Measurements from ENCODE around the gene PRKCE. TPM values are rescaled to one million over a fixed set of nuclear protein-coding genes. Genes with fewer than 3 reads are reported as not detected.

The PRKCE gene
- total RNA-seq, 1 donor from 2014 or later: 19.3 TPM

DNA sequence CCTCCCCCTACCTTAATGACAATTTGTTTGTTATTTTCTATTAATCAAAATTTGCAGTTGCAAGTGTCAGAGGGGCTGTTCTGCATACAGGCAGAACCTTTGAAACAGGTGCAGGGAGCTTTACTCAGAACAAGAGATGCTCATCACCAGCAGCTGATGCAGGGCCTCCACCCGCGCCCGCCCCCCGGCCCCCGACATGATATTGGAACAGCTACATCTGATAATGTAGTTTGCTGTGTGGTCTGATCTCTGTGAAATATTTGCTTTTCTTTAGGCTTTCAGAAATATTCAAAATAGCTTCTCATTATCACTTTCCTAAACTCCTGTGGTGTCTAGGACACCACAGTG, 130.0 kb downstream of the PRKCE start:
- DNase-seq: no peak

DNA sequence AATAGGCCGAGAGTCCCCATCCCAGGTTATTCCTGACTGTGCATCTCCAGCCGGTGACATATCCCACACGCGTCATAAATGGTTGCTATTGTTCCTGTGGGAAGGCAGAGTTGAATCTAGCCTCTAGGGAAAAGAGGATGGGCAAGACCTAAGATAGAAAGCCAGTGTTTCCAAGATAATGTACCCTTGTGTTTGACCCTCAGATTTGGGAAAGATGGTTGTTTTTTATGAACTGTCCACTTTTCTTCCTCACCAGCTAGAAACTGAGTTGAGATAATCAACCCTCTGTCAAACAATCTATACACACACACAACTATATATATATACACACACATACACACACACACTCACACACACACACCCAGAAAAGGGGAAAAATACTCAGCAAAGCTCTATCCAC, 131.0 kb downstream of the PRKCE start:
- DNase-seq: peak; percentile 10

DNA sequence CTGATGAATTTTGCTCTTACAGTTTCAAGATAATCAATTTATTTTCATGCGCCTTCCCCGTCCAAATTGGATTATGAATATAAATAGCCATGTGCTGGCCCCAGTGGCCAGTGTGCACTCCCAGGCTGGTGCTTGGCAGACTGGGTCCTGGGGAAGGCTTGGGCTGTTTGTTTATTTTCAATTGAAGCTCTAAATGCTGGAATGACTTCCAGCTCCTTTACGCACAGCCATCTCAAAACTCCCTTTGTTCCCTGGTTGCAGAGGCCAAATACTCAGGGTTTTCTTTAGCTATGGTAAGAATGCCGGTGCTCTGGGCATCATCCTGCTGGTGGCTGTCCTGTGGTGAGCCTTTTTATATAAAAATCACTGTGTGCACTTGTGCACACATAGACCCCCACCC, 131.5 kb downstream of the PRKCE start:
- DNase-seq: no peak

GRCh38 chr2:45786030-45786835, 134.8 kb downstream of the PRKCE start:
- no peak for DNase-seq

DNA sequence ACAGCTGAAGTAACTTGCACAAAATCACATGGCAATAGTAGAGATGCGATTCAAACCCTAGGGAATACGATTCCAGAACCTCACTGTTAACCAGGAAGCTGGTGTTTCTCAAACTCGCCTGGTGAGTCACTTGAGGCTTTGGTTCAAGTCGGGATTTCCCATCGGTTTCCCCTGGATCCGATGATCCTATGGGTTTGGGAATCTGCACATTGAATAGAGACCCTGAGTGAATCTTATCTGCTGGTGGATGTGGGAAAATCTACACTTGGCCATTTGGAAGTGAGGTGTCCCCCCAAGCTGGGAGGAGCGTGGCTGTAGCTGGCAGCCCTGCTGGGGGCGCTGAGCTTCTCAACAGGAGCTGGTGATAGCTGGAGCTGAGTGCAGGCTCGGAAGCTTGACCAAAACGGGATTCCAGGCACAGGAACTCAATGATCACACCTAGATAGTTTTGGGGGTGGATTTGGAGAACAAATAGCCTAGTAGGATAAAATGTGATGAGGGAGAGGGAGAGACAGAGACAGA, 135.4 kb downstream of the PRKCE start:
- no peak for DNase-seq

DNA sequence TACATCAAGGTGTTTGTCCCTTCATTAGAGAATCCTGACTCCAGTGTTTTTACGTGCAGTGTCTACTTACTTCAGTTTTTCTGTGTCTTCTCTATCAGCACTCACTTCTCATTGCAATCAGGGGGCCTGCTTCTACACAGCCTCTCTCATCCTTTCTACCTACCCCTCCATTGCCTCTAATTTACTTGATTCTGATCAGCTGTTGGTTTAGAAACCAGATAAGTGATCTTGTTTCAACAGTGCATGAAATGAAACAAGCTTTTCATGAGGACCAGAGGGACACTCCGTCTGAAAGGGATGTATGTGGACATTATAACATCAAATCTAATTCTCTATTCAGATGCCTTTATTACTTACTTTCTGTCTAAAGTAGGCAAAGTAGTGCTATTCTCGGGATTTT, 136.9 kb downstream of the PRKCE start:
- DNase-seq: no peak

GRCh38 chr2:45789317-45789716, 137.8 kb downstream of the PRKCE start:
- no peak for DNase-seq

DNA sequence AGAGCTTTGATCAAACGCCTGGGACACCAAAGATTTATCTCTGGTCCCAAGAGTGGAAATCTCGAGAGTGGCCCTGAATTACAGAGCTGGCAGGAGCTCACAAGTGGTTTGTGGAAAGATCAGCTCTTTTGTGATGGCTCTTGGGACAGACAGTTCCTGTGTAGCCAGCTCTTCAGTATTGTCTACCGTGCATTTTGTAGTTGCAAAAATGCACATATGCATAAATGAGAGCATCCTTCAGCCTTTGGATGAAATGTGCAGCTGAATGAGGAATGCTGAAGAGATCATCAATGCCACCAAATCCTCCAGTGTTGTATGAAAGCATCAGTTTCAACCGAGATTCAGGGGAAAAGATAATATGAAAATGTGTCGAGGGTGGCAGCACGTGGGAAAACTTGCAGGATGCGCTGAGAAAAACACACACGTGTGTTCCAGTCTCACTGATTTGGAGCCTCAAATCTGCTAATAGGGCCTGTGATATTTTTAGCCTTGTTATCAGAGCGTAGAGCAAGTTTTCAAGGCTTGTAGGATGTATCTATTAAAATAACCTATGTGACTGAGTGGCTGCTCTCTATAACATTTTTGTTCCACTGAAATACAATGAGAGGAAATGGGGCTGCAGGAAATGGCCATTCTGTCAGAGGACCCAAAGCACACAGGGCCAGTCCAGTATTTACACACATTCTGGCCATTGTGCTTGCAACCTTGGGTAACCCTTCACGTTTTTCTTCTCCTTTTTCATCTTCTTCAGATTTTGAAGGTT, 138.7 kb downstream of the PRKCE start:
- DNase-seq: peak; percentile 17

GRCh38 chr2:45793305-45793962, 142.0 kb downstream of the PRKCE start:
- no peak for DNase-seq

- no peak for DNase-seq
Observed at GRCh38 chr2:45794134-45794617, 142.7 kb downstream of the PRKCE start.

- no peak for DNase-seq
Observed at GRCh38 chr2:45796500-45796899, 145.0 kb downstream of the PRKCE start.

- no peak for DNase-seq
Observed at GRCh38 chr2:45797451-45798230, 146.2 kb downstream of the PRKCE start.

GRCh38 chr2:45799679-45800381, 148.4 kb downstream of the PRKCE start:
- DNase-seq: no peak

DNA sequence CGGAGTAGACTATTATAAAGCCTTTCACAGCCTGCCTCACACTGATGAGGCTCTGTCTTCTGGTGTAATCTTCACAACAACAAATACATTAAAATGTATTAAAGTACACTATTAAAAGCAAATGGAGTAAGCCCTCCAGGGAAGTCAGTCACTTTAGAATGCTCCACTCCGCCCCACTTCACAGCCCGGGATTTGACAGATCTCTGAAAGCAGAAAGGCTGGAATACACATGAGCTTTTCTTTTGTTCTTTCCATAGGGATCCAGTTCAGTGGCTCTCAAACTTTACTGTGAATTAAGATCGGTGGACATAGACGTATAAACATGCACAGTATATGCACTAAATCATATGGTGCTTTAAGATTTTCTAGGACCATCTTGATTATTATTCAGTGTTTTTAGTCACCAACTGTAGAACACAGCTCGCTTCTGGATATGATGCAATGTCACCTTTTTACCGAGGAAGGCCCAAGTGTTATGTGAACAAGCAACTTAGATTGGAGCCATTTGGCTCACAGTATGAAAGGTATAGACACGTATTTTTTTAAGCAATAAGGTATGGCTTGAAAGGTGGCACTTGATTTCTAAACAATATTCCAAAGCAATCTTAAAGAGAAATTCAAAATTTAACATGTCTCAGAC, 151.1 kb downstream of the PRKCE start:
- no peak for DNase-seq

DNA sequence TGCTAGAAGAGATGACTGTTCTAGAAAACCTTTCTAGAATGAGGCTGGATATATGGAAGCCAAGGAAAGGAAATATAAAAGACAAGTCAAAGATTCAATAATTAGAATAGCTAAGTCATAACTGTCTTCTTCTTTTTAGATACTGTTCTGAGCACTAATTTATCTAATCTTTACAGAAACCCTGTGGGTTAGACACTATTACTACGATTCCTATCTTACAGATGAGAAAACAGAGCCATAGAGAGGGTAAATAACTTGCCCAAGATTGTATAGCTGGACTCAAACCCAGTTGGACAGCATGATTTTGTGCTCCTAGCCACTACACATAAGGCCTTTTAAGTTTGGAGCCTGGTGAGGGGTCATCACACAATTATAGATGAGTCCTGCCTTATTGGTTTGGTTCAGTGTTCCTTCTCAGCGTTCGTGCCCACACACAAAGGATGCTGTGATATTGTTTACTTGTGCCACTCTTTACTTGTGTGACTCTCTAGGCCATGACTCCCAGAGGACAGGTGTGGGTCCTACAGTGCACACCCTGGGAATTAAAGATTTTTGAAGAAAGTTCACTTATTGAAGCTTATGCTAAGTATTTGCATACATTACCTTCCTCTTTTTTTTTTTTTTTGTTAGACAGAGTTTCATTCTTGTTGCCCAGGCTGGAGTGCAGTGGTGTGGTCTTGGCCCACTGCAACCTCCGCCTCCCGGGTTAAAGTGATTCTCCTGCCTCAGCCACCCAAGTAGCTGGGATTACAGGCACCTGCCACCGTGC, 153.7 kb downstream of the PRKCE start:
- no peak for DNase-seq

DNA sequence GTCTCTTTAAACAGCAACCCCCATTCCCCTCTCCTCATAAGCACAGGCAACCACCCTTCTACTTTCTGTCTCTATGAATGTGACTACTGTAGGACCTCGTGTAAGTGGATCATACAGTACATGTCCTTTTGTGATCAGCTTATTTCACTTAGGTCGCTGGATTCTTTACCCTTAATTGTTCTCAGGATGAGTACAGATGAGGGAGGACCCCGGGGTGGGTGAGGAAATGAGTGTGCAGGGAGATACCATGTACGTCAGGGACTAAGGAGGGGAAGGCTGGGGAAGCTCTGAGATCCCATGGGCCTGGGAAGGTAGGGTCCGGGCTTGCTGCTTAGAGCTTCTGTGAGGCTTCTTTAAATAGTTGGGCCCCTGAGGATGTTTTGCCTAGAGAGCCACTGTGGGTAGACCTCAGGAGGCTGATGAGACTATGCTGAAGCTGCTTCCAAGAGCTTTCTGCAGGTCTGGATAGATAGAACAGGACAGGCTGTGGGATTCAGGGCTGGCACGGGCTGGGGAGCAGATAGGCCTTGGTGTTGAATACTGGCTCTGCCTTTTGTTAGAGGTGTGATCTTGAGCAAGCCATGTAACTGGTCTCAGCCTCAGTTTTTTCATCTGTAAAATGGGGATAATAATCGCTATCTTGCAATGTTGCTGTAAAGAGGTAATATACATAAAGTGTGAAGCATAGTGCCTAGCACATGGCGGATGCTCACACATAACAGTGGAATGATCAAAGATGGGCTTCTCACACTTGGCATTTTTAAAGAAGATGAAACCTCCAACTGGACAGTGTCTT, 155.3 kb downstream of the PRKCE start:
- no peak for DNase-seq

DNA sequence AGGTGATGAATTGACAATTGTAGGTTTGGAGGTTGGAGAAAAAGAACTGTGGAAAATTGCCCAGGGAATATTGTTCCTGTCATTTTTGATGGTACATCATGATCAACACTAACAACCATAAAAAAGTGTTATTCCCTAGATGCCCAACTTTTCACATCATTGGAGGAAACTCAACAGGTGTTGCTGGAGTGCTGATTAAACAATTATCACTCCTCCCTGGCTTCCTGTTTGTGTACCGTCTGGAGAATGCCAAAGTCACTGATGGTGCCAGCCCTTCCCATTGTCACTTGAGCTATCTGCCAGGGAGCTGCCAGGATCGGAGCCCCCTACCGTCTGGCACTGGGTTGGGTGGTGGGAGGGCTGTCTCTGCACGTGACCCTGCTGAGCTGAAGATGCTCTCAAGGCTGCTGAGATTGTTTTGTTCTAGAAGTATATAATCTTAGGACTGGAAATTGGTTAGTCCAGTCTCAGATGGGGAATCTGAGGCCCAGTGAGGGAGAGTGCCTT, 156.9 kb downstream of the PRKCE start:
- no peak for DNase-seq

DNA sequence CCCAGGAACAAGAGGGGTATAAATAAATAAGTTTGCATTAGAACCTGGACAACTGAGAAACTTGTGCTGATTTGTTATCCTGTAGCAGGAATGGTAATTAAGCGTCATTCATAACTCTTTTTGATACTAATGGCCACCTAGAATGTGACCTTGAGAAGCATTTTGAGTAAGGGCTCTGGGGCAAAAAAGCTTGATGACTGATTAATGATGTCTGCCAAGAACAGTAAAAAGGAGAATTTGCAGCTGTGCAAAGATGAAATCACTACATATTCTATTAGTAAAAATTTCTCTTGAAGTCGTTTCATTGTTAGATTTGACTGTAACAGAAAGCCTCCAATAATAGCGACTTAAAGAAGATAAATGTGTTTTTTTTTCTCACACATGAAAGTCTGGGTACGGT, 157.7 kb downstream of the PRKCE start:
- peak; percentile 35 for DNase-seq

GRCh38 chr2:45812011-45812500, 160.6 kb downstream of the PRKCE start:
- no peak for DNase-seq

Data from skin of body (tissue), 2 donors.